Measurements from ENCODE around the gene AQP3. TPM values are rescaled to one million over a fixed set of nuclear protein-coding genes. Genes with fewer than 3 reads are reported as not detected.
"Not testable (repeated sequence)": the region's sequence is repeated elsewhere in the genome, so short reads cannot be mapped to it uniquely, and the experiment has no call there.

The AQP3 gene
- total RNA-seq, 1 donor from 2014 or later = not detected

DNA sequence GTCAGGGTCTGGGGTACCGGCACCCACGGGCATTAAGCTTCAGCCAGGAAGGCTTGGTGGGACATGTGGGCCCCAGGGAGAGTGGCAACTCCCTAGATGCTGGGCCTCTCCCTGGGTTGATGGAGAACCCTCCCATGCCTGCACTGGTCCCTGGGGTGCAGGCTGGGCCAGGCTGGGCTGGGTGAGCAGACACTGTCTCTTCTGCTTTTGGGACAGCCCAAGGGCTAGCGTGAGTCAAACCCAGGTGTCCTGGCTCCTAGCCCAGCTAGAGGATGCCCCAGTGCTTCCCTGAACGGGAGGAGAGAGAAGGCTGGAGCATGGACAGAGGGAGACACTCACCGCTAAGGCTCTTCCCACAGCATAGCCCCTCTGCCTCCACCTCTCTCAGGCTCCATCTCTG lies 39.3 kb downstream of the AQP3 start:
- no peak for DNase-seq

DNA sequence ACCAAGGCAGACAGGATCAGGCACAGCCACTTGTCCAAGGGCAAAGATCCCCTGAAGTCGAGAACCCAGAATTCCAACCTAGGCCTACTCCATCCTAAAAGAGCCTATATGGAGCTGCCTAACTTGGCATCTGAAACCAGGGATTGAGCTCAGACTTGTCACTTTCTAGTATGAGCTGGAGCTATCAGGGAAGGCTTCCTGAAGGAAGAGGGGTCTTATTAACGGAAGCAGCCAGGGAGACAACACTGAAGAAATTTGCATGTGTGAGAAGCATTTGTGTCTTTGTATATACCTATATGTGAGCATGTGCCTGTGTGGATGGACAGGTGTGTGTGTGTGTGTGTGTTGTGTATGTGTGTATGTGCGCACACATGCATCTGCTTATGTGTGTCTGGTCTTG lies 40.3 kb downstream of the AQP3 start:
- no peak for DNase-seq

DNA sequence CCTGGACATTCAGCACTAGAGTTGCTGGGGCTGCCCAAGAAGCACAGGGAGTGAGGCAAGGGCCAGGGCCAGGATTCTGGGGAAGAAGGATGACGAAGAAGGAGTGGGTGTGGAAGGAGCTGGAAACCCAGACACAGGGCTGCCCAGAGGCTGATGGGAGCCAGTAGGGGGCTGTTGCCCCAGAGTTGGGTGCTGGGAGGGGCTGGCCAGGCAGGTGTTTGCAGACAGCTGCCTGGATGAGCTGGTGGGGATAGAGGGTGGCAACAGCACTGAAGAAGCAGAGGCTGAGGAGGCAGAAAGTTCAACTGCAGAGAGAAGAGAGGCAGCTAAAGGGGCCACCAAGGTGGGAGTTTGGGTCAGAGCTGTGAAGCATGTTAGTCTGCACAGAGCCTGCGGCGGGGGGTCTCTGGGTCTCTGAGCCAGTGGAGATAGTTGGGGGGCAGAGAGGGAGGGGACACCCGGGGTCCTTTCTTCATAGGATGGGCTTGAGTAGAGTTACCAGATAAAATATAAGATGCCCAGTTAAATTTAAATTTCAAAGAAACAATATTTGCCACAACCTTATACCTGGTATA lies 42.5 kb downstream of the AQP3 start:
- DNase-seq = no peak

DNA sequence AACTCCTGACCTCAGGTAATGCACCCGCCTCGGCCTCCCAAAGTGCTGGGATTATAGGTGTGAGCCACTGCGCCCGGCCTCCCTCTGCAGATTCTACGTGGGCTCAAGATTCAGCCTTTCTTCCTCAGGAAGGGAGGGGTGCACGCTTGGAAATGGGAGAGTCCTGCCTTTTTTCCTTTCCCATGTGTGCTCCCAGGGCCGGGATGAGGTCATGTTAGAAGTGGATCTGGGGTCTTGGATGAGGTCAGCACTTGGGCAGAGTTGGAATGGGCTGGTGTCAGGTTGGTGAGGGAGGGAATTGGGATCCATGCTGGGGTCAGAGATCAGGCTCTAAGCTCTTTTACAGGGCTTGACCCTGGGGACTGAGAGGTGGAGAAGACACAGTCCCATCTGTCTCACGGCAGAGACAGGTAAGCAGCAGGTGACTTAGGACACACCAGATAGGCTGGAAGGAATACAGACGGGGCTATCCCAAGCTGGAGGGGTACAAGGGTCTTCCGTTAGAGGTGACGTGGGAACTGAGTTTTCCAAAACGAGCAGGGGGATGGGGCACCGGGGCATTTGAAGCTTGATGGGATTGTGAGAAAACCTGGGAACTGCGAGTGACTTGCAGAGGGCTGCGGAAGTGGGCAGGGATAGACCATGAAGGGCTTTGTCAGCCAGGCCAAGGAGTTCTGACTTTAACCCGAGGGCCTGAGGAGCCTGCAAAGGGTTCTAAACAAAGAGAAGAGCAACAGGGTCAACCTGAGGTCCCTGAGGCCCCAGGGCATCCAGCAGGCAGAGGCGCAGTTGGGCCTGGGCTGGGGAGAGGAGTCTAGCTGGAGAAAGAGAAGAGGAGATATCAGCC lies 43.2 kb downstream of the AQP3 start:
- no peak for DNase-seq

DNA sequence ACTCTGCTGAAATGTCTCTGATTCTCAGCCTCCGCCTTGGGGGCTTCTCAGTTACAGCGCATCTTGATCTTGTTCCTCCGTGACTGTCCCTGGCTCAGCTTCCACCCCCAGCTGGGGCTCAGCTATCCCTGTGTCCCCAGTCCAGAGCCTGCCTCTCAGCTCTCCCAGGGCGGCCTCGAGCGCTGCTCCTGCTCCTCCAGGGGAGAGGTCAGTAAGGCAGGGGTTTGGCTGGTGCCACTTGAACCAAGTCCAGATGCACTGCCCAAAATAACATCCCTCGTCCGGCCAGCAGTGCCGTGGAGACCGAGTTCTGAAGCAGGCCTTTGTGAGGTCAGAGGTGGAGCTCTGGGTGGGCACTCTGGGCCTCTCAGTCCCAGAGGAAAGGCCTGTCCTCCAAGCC lies 45.0 kb downstream of the AQP3 start, which contains the start of gene AQP7:
TSS of gene AQP7 (minus strand) at position 198 of the 400 bp plus-strand sequence. CDS start 1,306 bp downstream, outside the sequence.
- DNase-seq = not testable (repeated sequence)

DNA sequence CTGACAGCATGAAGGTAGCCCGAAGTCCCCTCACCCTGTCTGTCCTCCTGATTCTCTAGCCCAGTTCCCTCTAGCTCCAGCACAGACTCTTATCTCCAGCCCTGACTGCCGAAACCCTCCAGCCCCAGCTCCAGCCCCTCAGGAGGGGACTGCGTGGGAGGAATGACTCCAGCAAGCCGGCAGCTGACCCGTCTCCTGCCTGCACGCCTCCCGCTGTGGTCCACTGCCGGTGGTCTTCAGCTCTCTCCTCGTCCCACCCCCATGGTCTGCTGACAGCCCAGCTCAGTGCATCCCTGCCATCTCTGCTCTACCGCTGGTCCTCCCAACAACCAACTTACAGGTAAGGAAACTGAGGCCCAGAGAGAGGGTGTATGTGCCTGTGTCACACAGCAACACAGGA lies 45.6 kb downstream of the AQP3 start:
- not testable (repeated sequence) for DNase-seq

DNA sequence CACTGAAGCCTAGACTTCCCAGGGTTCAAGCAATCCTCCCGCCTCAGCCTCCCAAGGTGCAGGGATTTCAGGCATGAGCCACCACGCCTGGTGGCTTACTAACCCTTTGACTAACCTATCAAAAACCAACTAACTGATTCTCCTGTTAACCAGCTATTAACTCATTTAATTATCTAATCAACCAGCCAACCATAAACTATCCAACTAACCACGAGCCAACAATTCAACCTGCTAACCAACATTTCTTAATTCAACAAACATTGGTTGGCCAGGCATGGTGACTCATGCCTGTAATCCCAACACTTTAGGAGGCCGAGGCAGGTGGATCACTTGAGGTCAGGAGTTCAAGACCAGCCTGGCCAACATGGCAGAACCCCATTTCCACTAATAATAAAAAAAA lies 48.3 kb downstream of the AQP3 start:
- DNase-seq = not testable (repeated sequence)

DNA sequence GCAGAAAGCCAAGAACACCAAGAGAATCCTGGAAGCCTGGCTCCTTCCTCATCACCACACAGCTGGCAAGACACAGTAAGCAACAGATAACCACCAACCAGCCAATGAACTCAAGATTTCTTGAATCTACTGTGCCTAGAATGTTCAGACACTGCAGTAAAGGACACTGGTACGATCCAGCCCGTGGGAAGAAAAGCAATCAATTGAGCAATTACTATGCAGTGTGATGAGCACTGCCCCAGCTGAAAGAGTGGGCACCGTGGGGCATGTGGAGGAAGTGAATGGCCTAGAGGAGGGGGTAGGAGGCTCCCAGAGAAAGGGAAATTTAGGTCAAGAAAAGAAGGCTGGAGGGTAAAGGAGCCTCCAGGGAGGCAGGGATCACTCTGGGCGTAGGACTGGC lies 49.6 kb downstream of the AQP3 start:
- not testable (repeated sequence) for DNase-seq

DNA sequence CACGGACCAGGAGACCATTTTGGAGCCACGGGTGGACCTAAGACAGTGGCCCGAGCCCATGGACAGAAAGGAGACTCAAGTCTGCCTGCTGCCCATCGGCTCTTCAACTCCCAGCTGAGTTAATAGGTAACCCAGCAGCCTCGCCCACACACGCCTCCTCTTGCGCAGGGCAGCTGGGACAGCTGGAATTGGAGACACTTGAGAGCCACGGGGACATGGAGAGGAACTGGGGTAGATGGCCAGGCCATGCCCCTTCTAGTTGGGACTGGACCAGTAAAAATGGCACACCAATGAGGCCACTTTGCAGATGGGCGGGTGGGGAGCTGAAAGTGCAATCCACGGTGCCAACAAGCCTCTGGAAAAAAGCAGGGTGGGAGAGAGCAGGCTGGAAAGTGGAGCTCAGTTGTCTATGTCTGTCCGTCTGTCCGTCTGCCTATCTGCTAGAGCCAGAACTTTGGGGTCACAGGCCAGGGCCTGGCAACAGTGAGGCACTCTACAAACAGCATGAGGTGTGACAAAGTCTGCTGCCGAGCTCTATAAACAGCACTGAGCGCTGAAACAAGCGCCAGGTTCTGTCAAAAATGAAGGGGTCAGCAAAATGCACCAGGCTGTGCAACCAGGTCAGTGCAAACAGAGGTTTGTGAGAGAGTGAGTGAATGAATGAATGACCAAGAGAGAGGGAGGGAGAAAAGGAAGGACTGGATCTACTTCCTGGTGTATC lies 52.1 kb downstream of the AQP3 start:
- DNase-seq = not testable (repeated sequence)

DNA sequence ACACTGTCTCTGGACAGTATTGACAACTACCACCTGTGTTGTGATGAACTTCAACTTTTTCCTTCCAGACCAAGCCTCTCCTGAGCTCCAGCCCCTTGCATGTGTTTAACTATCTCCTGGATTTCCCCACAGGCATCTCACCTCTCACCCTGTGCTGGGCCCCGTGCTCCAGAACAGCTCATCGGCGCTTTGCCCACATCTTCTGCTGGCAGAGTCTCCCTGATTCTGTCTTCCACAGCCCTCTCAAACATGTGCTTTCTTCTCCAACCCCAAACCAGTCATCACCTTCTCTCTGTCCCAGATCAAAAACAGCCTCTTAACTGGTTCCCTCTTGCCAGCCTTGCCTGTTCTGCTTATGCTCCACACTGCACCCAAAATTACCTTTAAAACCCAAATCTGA lies 53.4 kb downstream of the AQP3 start:
- DNase-seq = not testable (repeated sequence)

DNA sequence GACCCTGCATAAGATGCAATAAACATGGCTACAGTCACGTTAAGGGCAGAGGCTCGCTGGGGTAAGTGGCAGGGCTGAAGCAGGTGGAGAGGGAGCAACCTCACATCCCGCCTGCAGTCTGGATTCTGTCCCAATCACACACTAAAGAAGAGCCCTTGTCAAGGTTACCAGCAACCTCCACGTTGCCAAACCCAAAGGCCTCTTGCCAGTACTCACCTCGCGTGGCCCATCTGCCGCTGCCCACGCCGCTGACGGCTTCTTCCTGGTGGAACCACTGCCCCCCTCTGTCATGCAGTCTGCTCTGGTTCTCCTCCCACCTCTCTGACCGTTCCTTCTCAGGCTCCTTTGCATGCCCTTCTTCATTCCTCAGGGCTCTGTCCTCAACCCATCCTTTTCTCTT lies 53.8 kb downstream of the AQP3 start:
- DNase-seq = no peak

DNA sequence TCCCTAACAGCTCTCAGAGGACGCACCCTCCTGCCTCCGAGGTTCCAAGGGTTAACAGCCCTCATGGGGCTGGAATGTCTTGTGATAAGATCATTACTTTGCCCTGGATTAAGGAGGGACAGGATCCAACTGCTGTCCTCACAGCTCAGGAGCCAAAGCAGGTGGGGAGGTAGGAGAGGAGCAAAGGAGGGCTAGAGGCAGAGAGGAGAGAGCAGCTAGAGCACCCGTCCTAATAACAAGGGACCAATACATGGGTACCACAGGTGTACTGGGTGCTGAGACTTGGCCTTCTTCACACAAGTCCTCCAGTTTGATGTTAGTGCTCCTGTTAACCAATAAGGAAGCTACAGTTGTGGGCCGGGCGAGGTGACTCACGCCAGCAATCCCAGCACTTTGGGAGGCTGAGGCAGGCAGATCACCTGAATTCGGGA lies 54.8 kb downstream of the AQP3 start:
- not testable (repeated sequence) for DNase-seq

Small RNAs within 50 kb of the gene (small RNA-seq; reads per million reads assigned to genes)
- gene AL356218.2 (not detected), gene MIR6851 (not detected)

Other genes starting within 250 kb of the AQP3 start
- not detected for gene SPINK4, start 207.4 kb downstream of the AQP3 start, total RNA-seq
- gene BAG1, start 182.9 kb downstream of the AQP3 start, total RNA-seq = 26.7 TPM
- 92.8 TPM for gene CHMP5, start 182.5 kb downstream of the AQP3 start, total RNA-seq
- 18.7 TPM for gene NFX1, start 157.1 kb downstream of the AQP3 start, total RNA-seq
- gene AQP7, start 45.0 kb downstream of the AQP3 start, total RNA-seq = not detected
- 13.9 TPM for gene NOL6, start 26.3 kb upstream of the AQP3 start, total RNA-seq
- 1.1 TPM for gene ANKRD18B, start 76.7 kb upstream of the AQP3 start, total RNA-seq

All from occipital lobe (tissue), 3 donors.